ENCODE measurements around the gene OGFOD2. TPM values are rescaled to one million over a fixed set of nuclear protein-coding genes. Genes with fewer than 3 reads are reported as not detected.

OGFOD2 gene
- total and polyA plus RNA-seq, 9 of the 15 experiments (the other 6 are each of a cell fraction or from before 2014, with no cell fraction given): 1.4 to 111 (median 18.5) TPM

DNA sequence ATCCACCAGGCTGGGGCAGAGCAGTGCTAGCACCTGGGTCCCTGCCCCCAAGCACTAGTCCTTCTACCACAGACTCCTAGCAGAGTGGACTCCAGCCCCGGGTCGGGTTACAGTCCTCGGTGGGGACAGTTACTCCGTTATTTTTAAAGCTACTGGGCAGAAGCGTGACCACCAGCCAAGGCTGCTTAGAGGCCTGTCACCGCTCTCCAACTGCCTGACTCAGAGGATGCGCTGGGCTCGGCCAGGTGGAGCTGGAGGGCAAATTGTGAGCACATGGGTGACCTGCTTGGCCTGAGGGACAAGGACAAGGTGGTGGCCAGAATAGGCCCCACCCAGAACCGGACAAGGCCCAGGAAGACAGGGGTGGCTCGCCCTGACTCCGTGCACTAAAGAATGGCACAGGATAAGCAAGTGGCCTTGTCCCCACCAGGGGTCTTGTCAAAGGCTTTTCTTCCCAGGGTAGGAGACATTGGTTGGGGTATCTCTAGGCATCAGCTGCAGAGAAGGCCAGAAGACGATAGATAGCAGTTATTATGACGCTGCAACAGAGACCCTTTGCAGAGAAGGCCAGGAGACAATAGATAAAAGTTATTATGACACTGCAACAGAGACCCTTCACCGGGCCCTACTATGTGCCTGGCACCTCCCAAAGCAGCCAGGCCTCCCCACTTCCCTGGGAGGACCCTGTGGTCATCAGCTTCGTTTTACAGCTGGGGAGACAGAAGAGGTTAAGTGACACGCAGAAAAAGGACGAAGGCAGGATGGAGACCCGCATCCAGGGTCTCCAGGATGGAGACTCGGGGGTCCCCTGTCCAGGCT, 10.4 kb upstream of the OGFOD2 start (continued):
- TF ChIP-seq, protein P1, sequence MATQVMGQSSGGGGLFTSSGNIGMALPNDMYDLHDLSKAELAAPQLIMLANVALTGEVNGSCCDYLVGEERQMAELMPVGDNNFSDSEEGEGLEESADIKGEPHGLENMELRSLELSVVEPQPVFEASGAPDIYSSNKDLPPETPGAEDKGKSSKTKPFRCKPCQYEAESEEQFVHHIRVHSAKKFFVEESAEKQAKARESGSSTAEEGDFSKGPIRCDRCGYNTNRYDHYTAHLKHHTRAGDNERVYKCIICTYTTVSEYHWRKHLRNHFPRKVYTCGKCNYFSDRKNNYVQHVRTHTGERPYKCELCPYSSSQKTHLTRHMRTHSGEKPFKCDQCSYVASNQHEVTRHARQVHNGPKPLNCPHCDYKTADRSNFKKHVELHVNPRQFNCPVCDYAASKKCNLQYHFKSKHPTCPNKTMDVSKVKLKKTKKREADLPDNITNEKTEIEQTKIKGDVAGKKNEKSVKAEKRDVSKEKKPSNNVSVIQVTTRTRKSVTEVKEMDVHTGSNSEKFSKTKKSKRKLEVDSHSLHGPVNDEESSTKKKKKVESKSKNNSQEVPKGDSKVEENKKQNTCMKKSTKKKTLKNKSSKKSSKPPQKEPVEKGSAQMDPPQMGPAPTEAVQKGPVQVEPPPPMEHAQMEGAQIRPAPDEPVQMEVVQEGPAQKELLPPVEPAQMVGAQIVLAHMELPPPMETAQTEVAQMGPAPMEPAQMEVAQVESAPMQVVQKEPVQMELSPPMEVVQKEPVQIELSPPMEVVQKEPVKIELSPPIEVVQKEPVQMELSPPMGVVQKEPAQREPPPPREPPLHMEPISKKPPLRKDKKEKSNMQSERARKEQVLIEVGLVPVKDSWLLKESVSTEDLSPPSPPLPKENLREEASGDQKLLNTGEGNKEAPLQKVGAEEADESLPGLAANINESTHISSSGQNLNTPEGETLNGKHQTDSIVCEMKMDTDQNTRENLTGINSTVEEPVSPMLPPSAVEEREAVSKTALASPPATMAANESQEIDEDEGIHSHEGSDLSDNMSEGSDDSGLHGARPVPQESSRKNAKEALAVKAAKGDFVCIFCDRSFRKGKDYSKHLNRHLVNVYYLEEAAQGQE (IDR thresholded peaks at IDR 0.05; ENCODE audit: borderline replicate concordance): no peak
- TF ChIP-seq, protein P1 (CRISPR knock-in tag; IDR thresholded peaks at IDR 0.05; ENCODE audit: low read depth): no peak
- no peak for TF ChIP-seq U2AF2 (optimal IDR thresholded peaks at IDR 0.05; ENCODE audit: low read depth, low read length)
- TF ChIP-seq RBM22 (IDR thresholded peaks at IDR 0.05; ENCODE audit: low read depth, low read length, poor library complexity, severe bottlenecking): no peak
- no peak for TF ChIP-seq ZNF668 (CRISPR knock-in tag; IDR thresholded peaks at IDR 0.05)
- TF ChIP-seq ZNF23 (CRISPR knock-in tag; IDR thresholded peaks at IDR 0.05): no peak
- TF ChIP-seq, protein P2, sequence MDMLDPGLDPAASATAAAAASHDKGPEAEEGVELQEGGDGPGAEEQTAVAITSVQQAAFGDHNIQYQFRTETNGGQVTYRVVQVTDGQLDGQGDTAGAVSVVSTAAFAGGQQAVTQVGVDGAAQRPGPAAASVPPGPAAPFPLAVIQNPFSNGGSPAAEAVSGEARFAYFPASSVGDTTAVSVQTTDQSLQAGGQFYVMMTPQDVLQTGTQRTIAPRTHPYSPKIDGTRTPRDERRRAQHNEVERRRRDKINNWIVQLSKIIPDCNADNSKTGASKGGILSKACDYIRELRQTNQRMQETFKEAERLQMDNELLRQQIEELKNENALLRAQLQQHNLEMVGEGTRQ (CRISPR knock-in tag; IDR thresholded peaks at IDR 0.05): no peak
- TF ChIP-seq, protein P3, sequence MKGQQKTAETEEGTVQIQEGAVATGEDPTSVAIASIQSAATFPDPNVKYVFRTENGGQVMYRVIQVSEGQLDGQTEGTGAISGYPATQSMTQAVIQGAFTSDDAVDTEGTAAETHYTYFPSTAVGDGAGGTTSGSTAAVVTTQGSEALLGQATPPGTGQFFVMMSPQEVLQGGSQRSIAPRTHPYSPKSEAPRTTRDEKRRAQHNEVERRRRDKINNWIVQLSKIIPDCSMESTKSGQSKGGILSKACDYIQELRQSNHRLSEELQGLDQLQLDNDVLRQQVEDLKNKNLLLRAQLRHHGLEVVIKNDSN (CRISPR knock-in tag; IDR thresholded peaks at IDR 0.05): 0 out of 2 replicates have a peak, but pooled peaks have one; percentile 17
- peak; percentile 14; the same call in 1 of the 2 replicates for TF ChIP-seq ATF7 (IDR thresholded peaks at IDR 0.05)
- no peak for TF ChIP-seq ZNF121 (CRISPR knock-in tag; conservative IDR thresholded peaks at IDR 0.05)
- TF ChIP-seq NCOR1 (IDR thresholded peaks at IDR 0.05): peak; percentile 67; the same call in 1 of the 2 replicates
- TF ChIP-seq, protein P4, sequence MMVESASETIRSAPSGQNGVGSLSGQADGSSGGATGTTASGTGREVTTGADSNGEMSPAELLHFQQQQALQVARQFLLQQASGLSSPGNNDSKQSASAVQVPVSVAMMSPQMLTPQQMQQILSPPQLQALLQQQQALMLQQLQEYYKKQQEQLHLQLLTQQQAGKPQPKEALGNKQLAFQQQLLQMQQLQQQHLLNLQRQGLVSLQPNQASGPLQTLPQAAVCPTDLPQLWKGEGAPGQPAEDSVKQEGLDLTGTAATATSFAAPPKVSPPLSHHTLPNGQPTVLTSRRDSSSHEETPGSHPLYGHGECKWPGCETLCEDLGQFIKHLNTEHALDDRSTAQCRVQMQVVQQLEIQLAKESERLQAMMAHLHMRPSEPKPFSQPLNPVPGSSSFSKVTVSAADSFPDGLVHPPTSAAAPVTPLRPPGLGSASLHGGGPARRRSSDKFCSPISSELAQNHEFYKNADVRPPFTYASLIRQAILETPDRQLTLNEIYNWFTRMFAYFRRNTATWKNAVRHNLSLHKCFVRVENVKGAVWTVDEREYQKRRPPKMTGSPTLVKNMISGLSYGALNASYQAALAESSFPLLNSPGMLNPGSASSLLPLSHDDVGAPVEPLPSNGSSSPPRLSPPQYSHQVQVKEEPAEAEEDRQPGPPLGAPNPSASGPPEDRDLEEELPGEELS (CRISPR knock-in tag; IDR thresholded peaks at IDR 0.05; ENCODE audit: borderline replicate concordance): no peak
- TF ChIP-seq RBM39 (optimal IDR thresholded peaks at IDR 0.05; ENCODE audit: low read depth, low read length): no peak
- no peak for TF ChIP-seq ZSCAN32 (CRISPR knock-in tag; IDR thresholded peaks at IDR 0.05)
- TF ChIP-seq, protein P5, sequence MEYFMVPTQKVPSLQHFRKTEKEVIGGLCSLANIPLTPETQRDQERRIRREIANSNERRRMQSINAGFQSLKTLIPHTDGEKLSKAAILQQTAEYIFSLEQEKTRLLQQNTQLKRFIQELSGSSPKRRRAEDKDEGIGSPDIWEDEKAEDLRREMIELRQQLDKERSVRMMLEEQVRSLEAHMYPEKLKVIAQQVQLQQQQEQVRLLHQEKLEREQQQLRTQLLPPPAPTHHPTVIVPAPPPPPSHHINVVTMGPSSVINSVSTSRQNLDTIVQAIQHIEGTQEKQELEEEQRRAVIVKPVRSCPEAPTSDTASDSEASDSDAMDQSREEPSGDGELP (CRISPR knock-in tag; IDR thresholded peaks at IDR 0.05; ENCODE audit: borderline replicate concordance): no peak

All from K562 (cell line).